Stimulated activated CD8-positive, alpha-beta memory T cell treated with anti-CD3 and anti-CD28 coated beads, Interleukin-15, amount 100 ng/mL, for 1 hour (primary cell): Measurements from ENCODE around the gene IPO4.

ENCODE experiments used
- DNase-seq: peaks from one replicate; pipeline ENCODE4 v3.0.0-alpha.2; 2020; ENCODE audit warnings: low read depth

The IPO4 gene

DNA sequence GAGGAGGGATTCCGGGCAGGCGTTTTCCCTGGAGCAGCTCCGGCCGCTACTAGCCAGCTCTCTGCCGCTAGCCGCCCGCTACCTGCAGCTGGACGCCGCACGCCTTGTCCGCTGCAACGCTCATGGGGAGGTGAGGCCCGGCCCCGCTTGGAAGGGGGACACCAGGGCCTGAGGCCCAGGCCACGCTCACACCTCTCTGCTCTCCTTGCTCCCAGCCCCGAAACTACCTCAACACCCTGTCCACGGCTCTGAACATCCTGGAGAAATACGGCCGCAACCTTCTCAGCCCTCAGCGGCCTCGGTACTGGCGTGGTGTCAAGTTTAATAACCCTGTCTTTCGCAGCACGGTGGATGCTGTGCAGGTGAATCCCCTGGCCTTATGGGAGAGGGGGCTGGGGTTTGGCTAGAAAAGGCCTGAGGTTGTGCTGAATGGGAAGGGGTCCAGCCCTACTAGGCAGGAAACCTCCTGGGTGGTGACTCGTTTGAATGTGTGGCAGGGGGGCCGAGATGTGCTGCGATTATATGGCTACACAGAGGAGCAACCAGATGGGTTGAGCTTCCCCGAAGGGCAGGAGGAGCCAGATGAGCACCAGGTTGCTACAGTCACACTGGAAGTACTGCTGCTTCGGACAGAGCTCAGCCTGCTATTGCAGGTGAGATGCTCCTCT is 40.7 kb downstream of the IPO4 start:
- no peak for DNase-seq

DNA sequence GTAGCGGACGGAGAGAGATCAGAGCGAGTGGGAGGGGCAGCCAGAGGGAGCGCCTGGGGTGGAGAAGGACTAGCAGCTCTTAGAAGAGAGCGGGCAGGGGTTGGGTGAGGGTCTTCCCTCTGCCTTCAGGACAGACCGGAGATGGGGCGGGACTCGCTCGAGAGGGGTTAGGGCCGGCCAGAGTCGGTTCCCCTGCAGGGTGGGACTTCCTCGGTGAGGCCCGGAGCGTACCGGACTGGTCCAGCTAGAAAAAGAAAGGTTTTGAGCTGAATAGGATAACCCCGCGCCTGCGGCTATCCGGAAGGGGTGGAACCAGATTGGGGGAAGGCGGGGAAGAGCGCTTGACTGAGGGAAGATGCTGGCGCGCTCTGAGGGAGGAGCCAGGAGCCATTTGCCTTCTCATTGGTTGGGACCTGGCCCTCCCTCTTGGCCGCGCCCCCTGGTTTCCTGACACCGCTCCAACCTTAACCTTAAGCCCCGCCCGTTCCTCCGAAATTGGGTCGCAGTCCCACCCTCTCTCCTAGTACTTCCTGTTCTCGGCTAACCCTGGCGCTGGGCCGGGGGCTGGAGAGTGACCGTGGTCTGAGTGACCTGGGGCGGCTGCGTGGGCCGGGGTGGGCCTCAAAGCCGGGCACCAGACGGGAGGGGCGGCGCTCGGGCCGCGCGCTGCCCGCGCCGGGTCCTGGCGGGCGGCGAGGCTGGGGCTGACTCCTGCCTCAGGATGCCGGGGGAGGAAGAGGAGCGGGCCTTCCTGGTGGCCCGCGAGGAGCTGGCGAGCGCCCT is 41.4 kb downstream of the IPO4 start, which contains the start of gene RNF31:
Gene RNF31 (plus strand): TSS at position 521 of the 783 bp plus-strand sequence. CDS start 201 bp downstream, at position 722.
- peak; percentile 94 for DNase-seq

DNA sequence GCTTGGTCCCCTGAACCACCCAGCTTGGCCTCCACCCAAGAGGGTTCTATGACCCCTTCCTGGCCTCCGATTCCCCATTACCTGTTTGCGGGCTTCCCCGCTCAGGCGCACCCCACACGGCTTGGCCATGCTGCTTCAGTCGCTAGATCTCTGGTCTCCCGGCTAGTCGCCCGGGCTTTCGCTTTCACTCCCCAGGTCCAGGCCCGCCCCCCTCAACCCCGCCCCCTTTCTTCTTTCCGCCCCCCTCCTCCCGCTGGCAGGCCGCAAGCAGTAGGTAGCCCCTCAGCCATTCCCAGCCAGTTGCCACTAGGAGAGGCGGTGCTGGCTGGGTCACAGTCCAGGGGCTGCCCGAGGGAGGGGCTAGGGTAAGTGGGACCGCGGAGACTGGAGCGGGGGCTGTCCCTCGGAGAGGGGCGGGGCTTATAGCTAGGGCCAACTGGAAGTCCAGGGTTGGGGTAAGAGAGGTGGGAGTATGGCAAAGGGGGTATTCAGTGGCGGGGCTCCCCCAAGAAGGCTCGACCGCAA is 42.1 kb downstream of the IPO4 start, which contains the start of gene PSME2:
Gene PSME2 (minus strand): TSS at position 158 of the 525 bp plus-strand sequence. CDS start 29 bp downstream, at position 129.
- DNase-seq, result peak; percentile 62

DNA sequence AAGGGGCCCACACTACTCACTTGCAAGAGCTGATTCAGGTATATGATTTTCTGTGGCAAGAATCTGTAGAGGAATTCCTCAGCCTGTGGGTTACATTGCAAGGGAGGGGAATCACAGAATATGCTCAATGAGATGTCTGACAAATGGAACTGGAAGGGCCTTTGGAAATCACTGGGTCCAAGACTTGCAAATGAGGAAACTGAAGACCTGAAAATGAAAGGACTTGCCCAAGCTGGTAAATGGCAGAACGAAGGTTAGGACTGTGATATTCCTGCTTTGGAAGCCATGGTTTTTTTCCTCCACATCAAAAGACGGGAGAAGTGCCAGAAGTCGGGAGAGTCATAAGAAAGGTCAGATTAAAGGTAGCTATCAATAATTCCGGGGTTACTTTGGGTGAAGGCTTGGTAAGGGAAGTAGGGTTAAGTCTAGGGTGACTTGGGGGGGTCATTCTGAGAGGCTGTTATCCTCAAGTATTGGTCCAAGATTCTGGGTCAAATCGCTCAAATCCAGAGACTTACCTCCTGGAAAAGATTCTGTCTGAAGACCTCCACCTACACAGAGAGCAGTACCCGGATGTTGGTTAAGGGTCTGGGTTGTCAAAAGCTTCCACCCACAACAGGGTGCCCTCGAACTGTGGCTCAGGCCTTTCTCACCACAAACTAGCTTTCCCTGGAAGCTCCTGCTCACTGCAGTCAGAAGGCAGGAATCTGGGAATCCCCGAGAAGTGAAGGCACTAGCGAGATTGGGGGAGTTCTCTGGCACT is 42.7 kb downstream of the IPO4 start:
- DNase-seq, result no peak

DNA sequence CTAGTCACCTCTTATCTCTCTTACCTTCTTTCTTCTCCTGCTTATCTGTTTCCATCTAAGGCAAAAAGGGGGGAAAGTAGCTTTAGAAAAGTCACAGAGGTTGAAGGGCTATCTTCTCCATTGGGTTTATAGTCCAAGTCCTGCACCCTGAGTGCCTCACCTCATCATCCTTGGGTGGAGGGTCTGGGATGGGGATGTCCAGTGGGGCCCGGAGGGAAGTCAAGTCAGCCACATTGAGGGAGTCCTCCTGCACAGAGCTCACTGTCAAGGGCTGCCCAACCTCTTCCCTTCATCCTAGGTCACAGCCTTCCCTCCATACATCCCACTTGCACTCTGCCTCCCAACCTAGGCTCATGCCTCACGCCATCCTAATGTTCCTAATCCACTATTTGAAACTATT is 43.4 kb downstream of the IPO4 start:
- no peak for DNase-seq

DNA sequence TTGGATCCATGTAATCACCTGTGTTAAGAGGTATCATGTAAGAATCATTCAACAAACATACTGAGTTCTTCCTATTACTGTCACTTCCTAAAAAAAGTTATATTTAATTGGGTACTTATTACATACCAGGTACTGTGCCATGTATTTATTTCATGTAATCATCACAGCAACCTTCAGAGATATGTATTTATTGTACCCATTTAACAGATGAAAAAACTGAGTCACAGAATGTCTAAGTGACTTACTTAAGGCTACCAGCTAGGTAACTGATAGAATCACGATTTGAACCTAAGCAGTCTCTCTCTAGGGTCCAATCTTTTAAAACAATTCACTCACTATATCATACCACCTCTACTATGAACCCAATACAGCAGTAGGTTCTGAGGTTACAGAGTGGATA is 44.2 kb downstream of the IPO4 start:
- no peak for DNase-seq

DNA sequence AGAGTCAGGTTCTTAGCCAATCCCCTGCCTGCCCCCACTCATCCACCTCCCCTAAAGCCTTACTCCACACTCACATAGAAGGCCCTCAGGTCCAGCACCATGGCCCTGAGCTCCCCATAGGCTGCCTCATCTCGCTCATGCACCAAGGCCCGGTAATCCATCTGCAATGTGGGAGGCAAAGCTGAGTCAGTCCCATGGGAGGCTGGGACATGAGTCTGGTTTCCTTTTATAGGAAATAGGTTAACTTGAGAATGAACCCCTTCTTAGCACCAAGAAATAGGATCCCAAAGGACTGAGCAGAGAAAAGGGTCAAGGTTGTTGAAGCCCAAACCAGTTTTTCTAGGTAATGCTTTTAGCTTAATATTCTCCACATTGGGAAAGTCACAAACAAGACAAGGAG is 45.1 kb downstream of the IPO4 start:
- DNase-seq, result no peak

DNA sequence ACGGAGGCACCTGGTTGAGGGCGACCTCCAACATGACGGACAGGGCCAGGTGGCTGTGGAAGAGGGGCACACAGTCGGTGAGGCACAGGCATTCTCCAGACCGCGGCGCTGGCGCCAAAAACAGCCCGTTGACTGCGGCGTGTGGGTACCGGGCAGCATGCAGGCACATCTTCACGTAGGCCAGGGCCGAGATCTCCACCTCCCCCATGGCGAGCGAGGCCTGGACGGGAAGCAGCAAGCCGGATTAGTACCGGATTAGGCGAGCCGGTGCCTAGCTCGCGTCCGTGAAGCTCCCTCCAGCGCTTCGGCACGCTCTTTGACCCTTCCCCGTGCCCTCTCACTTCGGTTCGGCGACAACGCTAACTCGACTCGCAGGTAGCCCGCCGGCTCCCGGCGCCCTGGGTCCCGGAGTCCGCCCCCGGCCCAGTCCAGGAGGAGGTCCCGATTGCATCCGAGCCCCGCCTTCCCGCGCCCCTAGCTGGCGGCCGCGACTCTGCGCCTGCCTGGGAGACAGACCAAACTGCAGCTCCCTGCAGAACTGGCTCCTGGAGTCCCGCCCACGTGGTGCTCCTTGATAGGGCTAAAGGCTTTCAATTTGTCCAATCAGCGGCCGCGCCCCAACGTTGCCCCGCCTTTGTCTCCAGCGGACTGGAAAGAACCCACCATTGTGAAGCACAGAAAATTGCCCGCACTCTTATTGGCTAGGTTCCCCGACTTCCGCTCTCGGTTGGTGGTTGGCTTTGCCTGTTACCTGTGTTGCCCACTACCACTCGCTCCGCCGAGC is 47.3 kb downstream of the IPO4 start, which contains the start of gene EMC9:
Gene EMC9 (minus strand): TSS at position 495 of the 784 bp plus-strand sequence. CDS start 287 bp downstream, at position 208.
- peak; percentile 99 for DNase-seq

DNA sequence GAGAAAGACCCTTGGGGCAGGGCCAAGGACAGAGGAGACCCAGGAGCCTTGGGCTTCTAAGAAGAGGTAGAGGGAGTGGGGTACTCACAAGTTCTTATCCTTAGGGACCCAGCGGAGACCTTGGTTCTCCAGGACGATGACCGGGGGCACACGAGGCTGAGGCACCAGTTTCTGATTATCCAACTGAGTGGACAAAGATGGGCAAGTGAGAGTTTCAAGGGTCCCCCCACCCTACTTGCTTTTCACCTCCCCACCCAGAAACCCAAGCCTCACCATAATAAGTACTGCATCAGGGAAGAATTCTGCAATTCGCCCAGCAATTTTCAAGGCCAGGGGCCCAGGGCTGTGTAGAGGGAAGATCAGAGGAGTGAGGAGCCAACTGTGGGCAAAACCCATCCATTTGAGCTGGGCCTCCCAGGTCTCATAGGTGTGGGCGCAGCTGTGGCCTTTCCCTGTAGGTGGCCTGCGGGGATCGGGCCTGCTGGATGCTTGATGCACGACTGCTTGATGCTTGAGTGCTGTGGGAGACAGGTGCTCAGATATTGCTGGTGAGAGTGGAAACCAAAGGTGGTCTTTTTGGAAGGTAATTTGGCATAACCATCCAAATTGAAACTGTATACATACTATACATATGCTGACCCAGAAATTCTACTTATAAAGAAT is 49.2 kb downstream of the IPO4 start:
- DNase-seq, result no peak

DNA sequence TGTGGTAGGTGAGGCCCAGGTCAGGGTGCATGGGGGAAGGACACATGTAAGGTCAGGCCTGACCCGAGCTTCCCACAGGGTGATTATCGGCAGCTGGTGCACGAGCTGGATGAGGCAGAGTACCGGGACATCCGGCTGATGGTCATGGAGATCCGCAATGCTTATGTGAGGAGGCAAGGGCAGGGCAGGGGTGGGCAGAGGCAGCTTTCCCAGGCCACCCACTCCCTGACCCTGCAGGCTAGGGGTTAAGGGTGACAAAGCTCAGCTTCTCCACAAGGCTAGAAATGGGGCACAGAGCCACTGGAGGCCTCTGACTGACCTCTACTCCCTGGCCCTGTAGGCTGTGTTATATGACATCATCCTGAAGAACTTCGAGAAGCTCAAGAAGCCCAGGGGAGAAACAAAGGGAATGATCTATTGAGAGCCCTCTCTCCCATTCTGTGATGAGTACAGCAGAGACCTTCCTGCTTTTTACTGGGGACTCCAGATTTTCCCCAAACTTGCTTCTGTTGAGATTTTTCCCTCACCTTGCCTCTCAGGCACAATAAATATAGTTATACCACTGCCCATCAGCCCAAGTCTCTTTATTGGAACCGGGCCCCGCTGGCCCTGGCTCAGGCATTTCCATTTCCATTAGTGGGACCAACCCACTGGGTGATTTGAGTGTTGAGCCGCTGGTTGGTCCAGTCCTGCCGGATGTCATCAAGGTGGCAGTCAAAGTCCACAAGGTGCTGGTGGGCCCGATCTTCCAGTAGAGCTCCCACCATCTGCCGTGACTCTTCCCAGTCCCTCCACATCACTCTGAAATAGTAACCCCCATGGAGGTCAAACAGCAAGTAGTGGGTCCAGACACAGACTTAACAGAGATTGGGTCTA is 50.0 kb downstream of the IPO4 start:
- no peak for DNase-seq

DNA sequence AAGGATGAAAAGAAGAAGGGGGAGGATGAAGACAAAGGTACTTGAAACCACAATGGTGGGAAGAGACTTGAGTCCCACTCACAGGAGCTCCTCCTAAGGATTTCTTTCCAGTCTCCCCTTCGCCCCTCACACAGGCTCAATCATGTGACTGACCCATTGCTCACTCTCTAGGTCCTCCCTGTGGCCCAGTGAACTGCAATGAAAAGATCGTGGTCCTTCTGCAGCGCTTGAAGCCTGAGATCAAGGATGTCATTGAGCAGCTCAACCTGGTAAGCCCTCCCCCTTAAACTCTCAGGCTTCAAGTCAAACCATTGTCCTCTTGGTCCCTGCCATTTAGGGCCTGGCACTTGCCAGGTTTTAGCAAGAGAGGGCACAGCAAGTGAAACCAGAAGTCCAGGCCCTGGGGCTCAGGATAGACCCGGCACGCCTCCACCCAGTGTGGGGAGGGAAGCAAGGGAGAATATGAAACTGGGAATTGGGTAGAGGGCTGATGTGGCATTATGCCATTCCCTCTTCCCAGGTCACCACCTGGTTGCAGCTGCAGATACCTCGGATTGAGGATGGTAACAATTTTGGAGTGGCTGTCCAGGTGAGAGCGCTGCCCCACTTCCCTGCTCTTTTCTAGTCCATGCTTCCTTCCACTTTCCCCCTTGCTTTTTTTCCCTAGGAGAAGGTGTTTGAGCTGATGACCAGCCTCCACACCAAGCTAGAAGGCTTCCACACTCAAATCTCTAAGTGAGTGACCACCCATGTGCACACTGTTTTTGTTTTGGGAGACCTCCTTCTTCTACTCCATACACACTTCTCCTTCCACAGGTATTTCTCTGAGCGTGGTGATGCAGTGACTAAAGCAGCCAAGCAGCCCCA is 50.9 kb downstream of the IPO4 start:
- DNase-seq, result no peak

DNA sequence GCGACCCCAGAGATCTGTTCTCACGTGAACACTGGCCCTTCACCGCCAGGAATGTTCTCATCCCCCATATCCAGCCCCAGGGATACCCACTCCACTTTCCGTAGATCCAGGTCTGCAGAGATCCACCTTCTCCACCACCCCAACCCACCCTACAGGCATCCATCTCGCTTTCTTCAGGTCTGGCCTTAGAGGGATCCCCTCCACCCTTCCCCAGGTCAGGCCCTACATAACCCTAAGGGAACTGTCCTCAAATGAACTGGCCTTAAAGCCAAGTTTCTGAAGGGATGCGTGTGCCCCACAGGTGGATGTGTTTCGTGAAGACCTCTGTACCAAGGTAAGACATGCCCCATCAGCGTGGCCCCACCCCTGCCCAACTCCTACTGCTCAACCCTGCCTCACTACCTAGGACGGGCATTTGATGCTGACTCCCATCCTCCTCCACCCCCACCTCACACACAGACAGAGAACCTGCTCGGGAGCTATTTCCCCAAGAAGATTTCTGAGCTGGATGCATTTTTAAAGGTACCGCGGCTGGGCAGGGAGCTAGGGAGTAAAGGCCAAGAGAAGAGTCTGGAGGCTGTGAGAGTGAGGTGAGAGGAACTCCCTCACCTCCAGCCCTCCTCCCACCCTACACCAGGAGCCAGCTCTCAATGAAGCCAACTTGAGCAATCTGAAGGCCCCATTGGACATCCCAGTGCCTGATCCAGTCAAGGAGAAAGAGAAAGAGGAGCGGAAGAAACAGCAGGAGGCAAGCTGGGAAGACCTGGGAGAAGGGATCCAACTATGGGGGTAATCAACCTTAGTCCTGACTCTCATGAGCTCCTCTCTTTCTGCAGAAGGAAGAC is 51.7 kb downstream of the IPO4 start:
- DNase-seq, result no peak

DNA sequence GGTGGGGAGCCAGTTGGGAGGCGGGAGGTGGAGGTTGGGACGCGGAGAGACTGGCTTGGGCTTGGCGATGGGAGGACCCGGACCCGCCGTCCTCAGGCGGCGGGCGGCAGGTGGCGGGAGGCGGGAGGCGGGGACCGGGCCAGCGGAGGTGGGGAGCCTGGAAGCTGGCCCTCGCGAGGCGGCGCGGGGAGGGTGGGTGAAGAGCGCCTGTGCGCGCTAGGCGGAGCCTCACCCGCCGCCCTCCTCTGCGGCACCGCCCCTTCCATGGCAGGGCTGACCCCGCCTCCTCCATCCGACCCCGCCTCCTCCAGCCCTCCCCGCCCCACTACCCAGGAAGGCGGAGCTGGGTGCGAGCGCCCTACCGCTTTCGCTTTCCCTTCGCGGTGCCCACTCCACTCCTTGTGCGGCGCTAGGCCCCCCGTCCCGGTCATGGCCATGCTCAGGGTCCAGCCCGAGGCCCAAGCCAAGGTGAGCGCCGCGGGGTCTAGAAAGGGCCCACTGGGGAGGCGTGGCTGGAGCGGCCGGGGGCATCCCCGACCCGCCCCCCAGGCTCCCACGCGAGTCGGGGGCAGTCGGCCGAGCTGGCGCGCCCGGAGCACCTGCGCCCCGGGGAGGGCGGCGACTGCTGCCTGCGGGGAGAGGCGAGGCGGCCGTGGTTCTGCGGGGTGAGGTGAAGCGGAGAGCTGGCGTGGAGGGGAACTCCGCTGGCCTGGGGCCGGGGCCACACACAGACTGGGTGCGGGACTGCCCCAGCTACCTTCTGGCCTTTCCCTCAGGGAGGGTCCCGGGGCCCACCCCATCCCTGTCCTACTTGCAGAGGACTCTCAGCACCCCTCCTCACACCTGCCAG is 52.6 kb downstream of the IPO4 start, which contains the start of gene PSME1:
Gene PSME1 (plus strand): TSS at position 361 of the 850 bp plus-strand sequence. CDS start 69 bp downstream, at position 430.
- peak; percentile 91 for DNase-seq

DNA sequence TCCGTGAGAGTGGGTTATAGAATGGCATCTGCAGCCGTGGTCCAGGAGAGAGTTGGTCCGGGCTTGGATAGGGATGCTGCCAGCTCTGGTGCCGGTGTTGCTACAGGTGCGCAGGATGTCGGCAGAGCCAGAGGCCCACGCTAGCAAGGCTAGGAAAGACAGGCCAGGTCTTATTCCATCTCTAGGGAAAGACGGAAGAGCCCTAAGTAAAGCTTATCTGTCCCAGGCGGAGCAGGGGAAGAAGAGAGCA is 53.1 kb downstream of the IPO4 start:
- DNase-seq, result no peak

DNA sequence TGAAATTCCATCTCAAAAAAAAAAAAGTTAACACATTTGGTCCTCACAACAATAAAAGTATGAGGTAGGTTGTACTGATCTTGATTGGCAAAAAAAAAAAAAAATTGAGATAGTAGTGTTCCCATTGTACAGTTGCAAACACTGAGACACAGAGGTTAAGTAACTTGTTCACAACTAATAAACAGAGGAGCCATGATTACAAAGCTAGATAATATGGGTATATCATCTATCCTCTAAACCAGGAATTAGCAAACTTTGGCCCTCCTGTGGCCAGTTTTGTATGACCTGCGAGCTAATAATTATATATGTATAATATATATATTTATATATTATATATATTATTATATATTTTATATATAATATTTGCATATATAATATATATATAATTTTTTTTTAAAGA is 54.9 kb downstream of the IPO4 start:
- DNase-seq, result no peak

DNA sequence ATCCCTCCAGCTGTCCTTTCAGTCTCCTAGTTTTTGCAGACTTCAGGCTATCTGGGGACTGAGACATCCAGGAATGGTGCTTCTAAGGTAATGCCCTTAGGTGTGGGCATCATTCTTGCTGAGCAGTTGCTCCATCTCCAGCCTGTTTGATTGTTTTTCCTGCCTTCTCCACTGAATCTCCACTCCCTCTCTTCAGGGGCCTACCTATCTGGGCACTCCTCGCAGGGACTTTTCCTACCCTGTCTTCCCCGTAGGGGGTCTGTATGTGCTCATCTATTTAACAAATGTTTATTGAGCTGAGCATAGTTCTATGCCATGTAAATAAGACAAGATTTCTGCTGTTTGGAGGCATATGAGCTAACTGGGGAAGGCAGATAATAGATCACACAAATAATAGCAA is 55.6 kb downstream of the IPO4 start:
- no peak for DNase-seq

DNA sequence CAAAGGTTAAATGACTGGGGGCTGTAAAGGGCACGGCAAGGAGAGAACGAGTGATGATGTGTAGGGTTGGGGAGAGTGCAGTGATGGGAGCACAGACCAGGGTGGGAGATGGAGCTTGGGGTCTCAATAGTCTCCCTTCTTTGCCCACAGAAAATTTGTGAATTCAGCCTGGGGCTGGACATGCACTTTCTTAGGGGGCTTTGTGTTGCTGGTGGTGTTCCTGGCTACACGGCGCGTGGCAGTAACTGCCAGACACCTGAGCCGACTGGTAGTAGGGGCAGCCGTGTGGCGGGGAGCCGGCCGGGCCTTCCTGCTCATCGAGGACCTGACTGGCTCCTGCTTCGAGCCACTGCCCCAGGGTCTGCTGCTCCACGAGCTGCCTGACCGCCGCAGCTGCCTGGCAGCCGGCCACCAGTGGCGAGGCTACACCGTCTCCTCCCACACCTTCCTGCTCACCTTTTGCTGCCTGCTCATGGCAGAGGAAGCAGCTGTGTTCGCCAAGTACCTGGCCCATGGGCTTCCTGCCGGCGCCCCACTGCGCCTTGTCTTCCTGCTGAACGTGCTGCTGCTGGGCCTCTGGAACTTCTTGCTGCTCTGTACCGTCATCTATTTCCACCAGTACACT is 56.4 kb downstream of the IPO4 start:
- no peak for DNase-seq
